H1 (cell line): Measurements from ENCODE around the gene SHMT2. TPM values are rescaled to one million over a fixed set of nuclear protein-coding genes. Genes with fewer than 3 reads are reported as not detected.

Experiments
- JUN ChIP-seq: IDR thresholded peaks from 2 replicates; pipeline ENCODE4 v1.6.1; 2011; ENCODE audit warnings: low read depth, mild to moderate bottlenecking, improper control_type of control experiment, low read length
- polyA plus RNA-seq, 7 experiments: library from polyadenylated mRNA; depleted of rRNA in 3 of 7; stranded (reverse) in 5 of 7; unstranded in 2 of 7; fragments of >200 nt in 5 of 7; fragments of 200-250 nt in 2 of 7; gene quantifications; 1 replicate in 5 of 7; 2 replicates in 1 of 7; 4 replicates in 1 of 7; pipeline versions ENCODE4 v1.2.1 to v1.2.3, GENCODE V29; 2011 to 2013; ENCODE audit warnings: missing spikeins in 2 of 7, mixed read lengths in 2 of 7
- total RNA-seq: library from RNA; stranded (reverse); fragmentation: NEBNext Ultra II Directional; extraction: Animal tissue kit (Norgen Biotek cat#: 25700); gene quantifications from 2 replicates; pipeline ENCODE4 v1.2.1, GENCODE V29; 2021

Gene SHMT2
- total and polyA plus RNA-seq, 2 of the 8 experiments (the other 6 are each of a cell fraction or from before 2014, with no cell fraction given), result 274 to 520 TPM

DNA sequence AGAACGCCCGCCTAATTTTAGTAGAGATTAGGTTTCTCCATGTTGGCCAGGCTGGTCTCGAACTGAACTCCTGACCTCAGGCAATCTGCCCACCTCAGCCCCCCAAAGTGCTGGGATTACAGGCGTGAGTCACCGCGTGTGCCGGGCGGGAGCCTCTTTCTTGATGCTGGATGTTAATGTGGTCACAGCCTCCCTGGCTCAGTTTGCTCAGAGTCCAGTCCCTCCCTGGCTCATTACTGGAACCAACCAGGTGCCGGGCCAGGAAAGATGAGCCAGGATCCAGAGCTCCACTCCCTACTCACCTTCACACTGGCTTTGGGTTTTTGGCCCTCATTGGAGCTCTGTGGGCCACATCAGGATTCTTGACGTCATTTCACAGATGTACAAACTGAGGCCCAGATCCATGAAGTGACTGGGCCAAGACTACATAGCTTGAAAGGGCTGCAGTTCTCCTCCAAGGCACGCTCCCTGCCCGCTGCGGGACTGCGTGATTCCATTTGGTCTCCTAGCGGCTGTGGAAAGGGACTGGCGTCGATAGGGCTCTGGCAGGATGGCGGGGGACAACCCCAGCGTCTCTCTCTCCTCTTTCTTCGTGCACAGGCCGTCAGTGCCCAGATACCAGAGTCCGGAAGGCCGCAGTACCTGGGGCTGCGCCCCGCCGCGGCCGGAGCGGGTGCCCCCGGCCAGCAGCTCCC lies 5.1 kb upstream of the SHMT2 start (continued):
- no peak for TF ChIP-seq JUN
